ENCODE measurements around the gene LRIG1.
"Not testable (repeated sequence)": the region's sequence is repeated elsewhere in the genome, so short reads cannot be mapped to it uniquely, and the experiment has no call there.

Gene LRIG1

GRCh38 chr3:66425576-66426114, 75.2 kb downstream of the LRIG1 start:
- Histone ChIP-seq H3K36me3 (replicated peaks; ENCODE audit: low read depth, low read length) (peaks cover 24% of the 10 kb centered on the region), H3K79me2 (ENCODE audit: low read length) (peaks cover 47% of the 10 kb centered on the region), H2AFZ (ENCODE audit: low read depth, low read length) (no peak overlapping the region), H3K27me3 (ENCODE audit: low read depth, low read length) (no peaks in the 10 kb centered on the region), H3K9ac (ENCODE audit: low read length) (no peak overlapping the region), H3K4me2 (ENCODE audit: low read length) (no peak overlapping the region), H3K9me3 (ENCODE audit: insufficient read depth, low read length) (no peaks in the 10 kb centered on the region), H3K27ac (ENCODE audit: low read length) (no peak overlapping the region), H4K20me1 (ENCODE audit: insufficient read depth, low read length) (peaks cover 20% of the 10 kb centered on the region), H3K4me3 (ENCODE audit: low read length) (no peak overlapping the region), H3K4me1 (ENCODE audit: low read length) (peaks cover 6% of the 10 kb centered on the region)
- no peak for TF ChIP-seq CTCF (IDR thresholded peaks at IDR 0.05; ENCODE audit: low read depth, low read length)
- no peak for TF ChIP-seq EZH2phosphoT487 (IDR thresholded peaks at IDR 0.05; ENCODE audit: low read depth)

GRCh38 chr3:66425032-66425431, 75.8 kb downstream of the LRIG1 start:
- H3K79me2 ChIP-seq (ENCODE audit: low read length): peaks cover 47% of the 10 kb centered on the region
- TF ChIP-seq EZH2phosphoT487 (IDR thresholded peaks at IDR 0.05; ENCODE audit: low read depth): no peak

GRCh38 chr3:66423791-66424190, 77.0 kb downstream of the LRIG1 start:
- H3K4me3 ChIP-seq (ENCODE audit: low read length): no peak overlapping the region
- H4K20me1 ChIP-seq (ENCODE audit: insufficient read depth, low read length): peaks cover 16% of the 10 kb centered on the region
- H3K36me3 ChIP-seq (replicated peaks; ENCODE audit: low read depth, low read length): peaks cover 40% of the 10 kb centered on the region
- H3K4me1 ChIP-seq (ENCODE audit: low read length): peaks cover 3% of the 10 kb centered on the region
- TF ChIP-seq CTCF (IDR thresholded peaks at IDR 0.05; ENCODE audit: low read depth, low read length) (no peak), EZH2phosphoT487 (IDR thresholded peaks at IDR 0.05; ENCODE audit: low read depth) (no peak)
- no peak overlapping the region for H3K9ac ChIP-seq (ENCODE audit: low read length)
- H2AFZ ChIP-seq (ENCODE audit: low read depth, low read length): no peak overlapping the region
- H3K4me2 ChIP-seq (ENCODE audit: low read length): no peak overlapping the region
- no peak overlapping the region for H3K27ac ChIP-seq (ENCODE audit: low read length)
- no peaks in the 10 kb centered on the region for H3K9me3 ChIP-seq (ENCODE audit: insufficient read depth, low read length)
- no peaks in the 10 kb centered on the region for H3K27me3 ChIP-seq (ENCODE audit: low read depth, low read length)
- H3K79me2 ChIP-seq (ENCODE audit: low read length): peaks cover 53% of the 10 kb centered on the region

More at GRCh38 chr3:66425032-66425431, 75.8 kb downstream of the LRIG1 start:
- H3K27me3 ChIP-seq (ENCODE audit: low read depth, low read length): no peaks in the 10 kb centered on the region
- H3K4me2 ChIP-seq (ENCODE audit: low read length): no peak overlapping the region
- H3K9me3 ChIP-seq (ENCODE audit: insufficient read depth, low read length): no peaks in the 10 kb centered on the region
- H3K36me3 ChIP-seq (replicated peaks; ENCODE audit: low read depth, low read length): peaks cover 30% of the 10 kb centered on the region
- no peak overlapping the region for H3K9ac ChIP-seq (ENCODE audit: low read length)
- H4K20me1 ChIP-seq (ENCODE audit: insufficient read depth, low read length): peaks cover 16% of the 10 kb centered on the region
- peaks cover 6% of the 10 kb centered on the region for H3K4me1 ChIP-seq (ENCODE audit: low read length)
- no peak overlapping the region for H3K27ac ChIP-seq (ENCODE audit: low read length)
- H3K4me3 ChIP-seq (ENCODE audit: low read length): no peak overlapping the region
- no peak overlapping the region for H2AFZ ChIP-seq (ENCODE audit: low read depth, low read length)

GRCh38 chr3:66421893-66422292, 78.9 kb downstream of the LRIG1 start:
- not testable (repeated sequence) for H2AFZ ChIP-seq (ENCODE audit: low read depth, low read length); H3K9me3 ChIP-seq (ENCODE audit: insufficient read depth, low read length); H3K4me3 ChIP-seq (ENCODE audit: low read length); H3K27ac ChIP-seq (ENCODE audit: low read length); H3K27me3 ChIP-seq (ENCODE audit: low read depth, low read length); H3K4me1 ChIP-seq (ENCODE audit: low read length); H3K9ac ChIP-seq (ENCODE audit: low read length); H3K4me2 ChIP-seq (ENCODE audit: low read length); H4K20me1 ChIP-seq (ENCODE audit: insufficient read depth, low read length)
- Histone ChIP-seq H3K36me3 (replicated peaks; ENCODE audit: low read depth, low read length) (peaks cover 43% of the 10 kb centered on the region), H3K79me2 (ENCODE audit: low read length) (peaks cover 49% of the 10 kb centered on the region)

- not testable (repeated sequence) for H3K9me3 ChIP-seq (ENCODE audit: insufficient read depth, low read length); H3K4me1 ChIP-seq (ENCODE audit: low read length); H3K27me3 ChIP-seq (ENCODE audit: low read depth, low read length); H3K27ac ChIP-seq (ENCODE audit: low read length); H3K4me3 ChIP-seq (ENCODE audit: low read length); H3K4me2 ChIP-seq (ENCODE audit: low read length); H2AFZ ChIP-seq (ENCODE audit: low read depth, low read length); H4K20me1 ChIP-seq (ENCODE audit: insufficient read depth, low read length); H3K9ac ChIP-seq (ENCODE audit: low read length)
- Histone ChIP-seq H3K79me2 (ENCODE audit: low read length) (peaks cover 42% of the 10 kb centered on the region), H3K36me3 (replicated peaks; ENCODE audit: low read depth, low read length) (peaks cover 51% of the 10 kb centered on the region)
These were observed 79.7 kb downstream of the LRIG1 start for GRCh38 chr3:66421144-66421543.

Measured in OCI-LY3 (cell line).